GM12801 (cell line): ENCODE measurements around the gene B9D1.

ENCODE experiments used
- TF ChIP-seq, protein P1 (sequence below): IDR thresholded peaks from one replicate; pipeline ENCODE4 v1.5.1; 2011; ENCODE audit warnings: control low read depth; ENCODE audit not compliant: insufficient read length; ENCODE audit errors: extremely low read depth

The B9D1 gene

DNA sequence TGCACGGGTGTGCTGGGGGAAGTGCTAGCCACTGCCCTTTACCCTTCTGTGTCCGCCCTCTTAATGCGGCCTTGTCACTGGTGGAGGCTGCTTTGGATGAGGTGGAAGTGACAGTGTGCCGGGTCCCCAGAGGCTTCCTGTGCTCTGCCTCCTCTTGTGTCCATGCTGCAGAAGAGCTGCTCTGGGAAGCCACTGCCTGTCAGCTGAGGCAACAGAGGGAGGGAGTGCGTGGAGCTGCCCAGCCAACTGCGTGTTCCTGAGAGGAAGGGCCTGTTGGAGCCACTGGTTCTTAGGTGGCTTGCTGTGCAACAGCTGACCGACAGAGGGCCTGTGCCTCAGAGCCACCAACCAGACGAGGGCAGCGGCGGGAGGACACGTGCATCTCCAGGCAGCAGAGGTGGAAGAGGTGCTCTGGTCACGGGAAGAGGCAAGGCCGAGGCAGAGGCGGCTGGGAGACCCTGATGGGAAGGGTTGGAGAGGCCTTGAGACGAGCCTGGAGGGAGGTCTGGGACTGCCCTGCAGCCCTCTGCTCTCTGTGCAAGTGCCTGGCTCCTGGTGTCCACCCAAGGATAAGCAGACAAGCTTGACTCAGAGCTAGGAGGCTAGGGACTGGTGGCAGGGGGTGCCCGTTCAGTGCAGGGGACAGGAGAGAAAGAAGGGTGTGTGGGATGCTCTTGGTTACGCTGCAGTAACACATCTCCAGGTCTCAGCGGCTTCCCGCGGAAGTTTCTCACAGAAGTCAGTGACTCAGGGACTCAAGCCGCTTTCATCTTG lies 25.4 kb downstream of the B9D1 start:
- TF ChIP-seq, protein P1, sequence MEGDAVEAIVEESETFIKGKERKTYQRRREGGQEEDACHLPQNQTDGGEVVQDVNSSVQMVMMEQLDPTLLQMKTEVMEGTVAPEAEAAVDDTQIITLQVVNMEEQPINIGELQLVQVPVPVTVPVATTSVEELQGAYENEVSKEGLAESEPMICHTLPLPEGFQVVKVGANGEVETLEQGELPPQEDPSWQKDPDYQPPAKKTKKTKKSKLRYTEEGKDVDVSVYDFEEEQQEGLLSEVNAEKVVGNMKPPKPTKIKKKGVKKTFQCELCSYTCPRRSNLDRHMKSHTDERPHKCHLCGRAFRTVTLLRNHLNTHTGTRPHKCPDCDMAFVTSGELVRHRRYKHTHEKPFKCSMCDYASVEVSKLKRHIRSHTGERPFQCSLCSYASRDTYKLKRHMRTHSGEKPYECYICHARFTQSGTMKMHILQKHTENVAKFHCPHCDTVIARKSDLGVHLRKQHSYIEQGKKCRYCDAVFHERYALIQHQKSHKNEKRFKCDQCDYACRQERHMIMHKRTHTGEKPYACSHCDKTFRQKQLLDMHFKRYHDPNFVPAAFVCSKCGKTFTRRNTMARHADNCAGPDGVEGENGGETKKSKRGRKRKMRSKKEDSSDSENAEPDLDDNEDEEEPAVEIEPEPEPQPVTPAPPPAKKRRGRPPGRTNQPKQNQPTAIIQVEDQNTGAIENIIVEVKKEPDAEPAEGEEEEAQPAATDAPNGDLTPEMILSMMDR, result no peak

DNA sequence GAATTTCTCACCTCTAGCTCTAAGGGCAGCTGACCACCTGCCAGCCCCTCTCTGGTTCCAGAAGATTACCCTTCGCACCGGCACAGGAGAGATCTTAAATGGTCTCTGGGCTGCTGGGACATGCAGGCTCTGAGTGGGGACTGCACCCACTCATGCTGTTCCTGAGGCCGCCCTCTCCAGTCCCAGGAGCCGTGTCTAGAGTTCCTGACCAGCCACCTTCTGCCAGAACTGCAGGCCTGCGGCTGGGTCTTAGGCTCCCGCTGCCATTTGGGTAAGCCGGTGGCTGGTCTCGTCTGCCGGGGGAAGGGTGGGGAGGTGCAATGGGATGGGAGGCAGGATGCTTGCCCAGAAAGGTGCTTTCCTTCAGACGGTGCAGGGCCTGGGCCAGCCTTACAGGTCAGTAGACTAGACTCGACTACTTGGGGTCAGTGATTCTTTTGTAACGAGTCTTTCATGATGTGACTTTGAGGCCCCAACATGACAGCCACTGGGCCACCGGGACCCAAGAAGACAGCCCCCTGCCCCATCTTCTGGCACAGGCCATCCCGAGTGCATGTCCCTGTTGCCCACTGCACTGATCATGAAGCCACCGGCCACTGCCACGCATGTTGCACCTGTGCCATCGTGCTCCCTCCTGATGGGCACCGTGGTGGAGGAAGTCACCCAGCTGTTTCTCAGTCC lies 26.4 kb downstream of the B9D1 start:
- TF ChIP-seq, protein P1, result no peak

DNA sequence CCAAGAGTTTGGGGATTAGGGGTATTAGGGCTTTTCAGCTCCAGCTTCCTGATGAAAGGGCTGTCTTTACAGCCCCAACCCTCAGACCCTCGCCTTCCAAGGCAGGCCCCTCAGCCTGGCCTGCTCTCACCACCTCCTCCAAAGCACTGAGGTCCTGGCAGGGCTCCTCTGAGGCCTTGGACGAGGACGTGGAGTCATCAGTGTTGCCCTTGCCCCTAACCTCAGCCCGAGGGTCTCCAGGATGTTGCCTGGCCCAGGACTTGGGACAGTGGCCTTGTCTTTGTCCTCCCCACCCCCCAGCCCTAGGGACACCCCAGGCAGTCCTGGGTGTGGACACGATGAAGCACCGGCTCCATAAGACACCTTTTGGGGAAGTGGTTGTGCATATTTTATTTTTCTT lies 28.2 kb downstream of the B9D1 start:
- TF ChIP-seq, protein P1, result no peak

DNA sequence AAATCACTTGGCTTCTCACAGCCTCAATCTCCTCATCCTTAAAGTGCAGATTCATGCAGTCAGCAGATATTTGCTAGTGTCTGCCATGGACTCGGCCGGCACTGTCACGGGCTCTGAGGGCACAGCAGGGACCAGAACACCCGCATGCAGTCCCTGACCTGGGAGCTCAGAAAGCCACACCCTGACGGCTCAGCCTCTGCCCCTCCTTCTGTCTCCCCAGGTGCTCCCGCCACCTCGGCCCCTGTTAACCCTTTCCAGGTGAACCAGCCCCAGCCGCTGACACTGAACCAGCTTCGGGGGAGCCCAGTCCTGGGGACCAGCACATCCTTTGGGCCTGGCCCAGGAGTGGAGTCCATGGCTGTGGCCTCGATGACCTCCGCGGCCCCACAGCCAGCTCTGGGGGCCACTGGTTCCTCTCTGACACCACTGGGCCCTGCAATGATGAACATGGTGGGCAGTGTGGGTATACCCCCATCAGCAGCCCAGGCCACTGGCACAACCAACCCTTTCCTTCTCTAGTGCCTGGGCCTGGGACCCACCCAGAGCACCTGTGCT lies 28.7 kb downstream of the B9D1 start:
- TF ChIP-seq, protein P1, result no peak

DNA sequence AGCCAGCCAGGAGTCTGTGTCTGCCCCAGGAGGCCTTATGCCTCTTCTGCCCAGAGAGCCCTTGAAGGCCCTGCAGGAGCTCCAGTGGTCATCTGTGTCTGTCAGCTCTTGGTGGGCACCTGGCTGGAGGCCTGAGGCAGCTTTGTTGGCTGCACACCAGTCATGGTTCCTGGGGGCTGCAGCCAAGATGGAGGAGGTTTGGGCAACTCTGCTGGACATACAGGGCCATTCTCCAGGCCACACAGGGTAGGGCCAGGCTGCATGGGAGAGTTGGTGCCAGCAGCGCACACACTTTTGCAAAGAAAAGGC lies 29.4 kb downstream of the B9D1 start:
- TF ChIP-seq, protein P1, result no peak

DNA sequence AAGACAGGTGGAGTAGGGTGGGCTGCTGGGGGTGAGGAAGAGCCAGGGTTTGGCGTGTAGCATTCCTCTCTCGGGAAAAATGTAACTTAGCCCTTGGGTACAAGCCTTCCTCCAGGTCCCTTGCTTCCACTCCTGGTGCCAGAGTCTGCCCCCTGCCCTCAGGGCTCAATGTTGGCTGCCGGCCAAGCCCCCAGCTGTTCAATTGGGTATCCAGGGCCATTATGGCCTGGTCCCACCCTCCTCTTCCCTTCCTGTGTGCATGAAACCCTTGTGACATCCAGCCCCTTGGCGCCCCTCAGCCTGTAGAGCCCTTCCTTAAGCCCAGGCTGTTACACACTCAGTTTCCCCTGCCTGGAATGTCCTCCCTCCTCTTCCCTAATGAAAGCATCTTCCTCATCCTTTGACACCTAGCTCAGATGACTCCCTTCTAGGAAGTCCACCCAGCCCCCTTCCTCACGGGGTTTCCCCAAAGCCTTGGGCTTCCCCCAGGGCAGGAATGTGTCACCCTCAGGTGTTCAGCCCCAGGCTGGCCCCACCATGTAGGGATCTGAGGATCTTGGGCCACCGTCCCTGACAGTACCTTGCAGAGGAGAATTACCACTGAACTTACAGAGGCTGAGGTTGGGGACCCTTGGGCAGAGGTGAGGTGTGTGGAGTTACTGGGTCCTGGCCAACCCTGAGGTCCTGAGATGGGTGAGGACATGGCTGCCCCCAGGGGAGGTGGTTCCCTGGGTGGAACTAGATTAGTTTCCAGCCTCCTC lies 30.0 kb downstream of the B9D1 start:
- TF ChIP-seq, protein P1, result no peak
